Stimulated activated naive CD8-positive, alpha-beta T cell treated with anti-CD3 and anti-CD28 coated beads, Interleukin-15, amount 100 ng/mL, for 72 hours (primary cell): ENCODE measurements around the gene EXOC1L.

Experiments used
- ATAC-seq: fragments of 150-1000 bp; cut with Tn5 transposase; 2 replicates; pipeline ENCODE4 v1.10.0; 2021; ENCODE audit warnings: mild to moderate bottlenecking, moderate library complexity
- DNase-seq, 2 donors: peaks; one replicate each; pipeline ENCODE4 v3.0.0; 2021 to 2022
- H3K27ac Mint-ChIP-seq, 2 donors: one replicate each; pipeline ENCODE4 v1.8.0; 2022; ENCODE audit warnings: mild to moderate bottlenecking in 2 of 2, mixed read lengths in 2 of 2, moderate library complexity in 2 of 2
- H3K27me3 Mint-ChIP-seq: one replicate; pipeline ENCODE4 v1.8.0; 2022; ENCODE audit warnings: mixed read lengths
- H3K4me1 Mint-ChIP-seq: one replicate; pipeline ENCODE4 v1.8.0; 2022; ENCODE audit warnings: mild to moderate bottlenecking, mixed read lengths
- H3K4me3 Mint-ChIP-seq, 2 donors: one replicate each; pipeline ENCODE4 v1.8.0; 2022; ENCODE audit warnings: mild to moderate bottlenecking in 2 of 2, mixed read lengths in 2 of 2, moderate library complexity in 1 of 2
- H3K9me3 Mint-ChIP-seq, 2 donors: one replicate each; pipeline ENCODE4 v1.8.0; 2022; ENCODE audit warnings: mixed read lengths in 2 of 2

Gene EXOC1L

GRCh38 chr4:55819634-55820033 lies at the start of gene EXOC1L:
TSS of gene EXOC1L (plus strand) at chr4:55819790. CDS start at chr4:55820027, 237 bp downstream.
- Mint-ChIP-seq H3K27ac (peak within 1 kb of the TSS in 1 of 2 donors; percentile 11), H3K27me3 (peaks cover 26% of the 10 kb centered on the region), H3K4me1 (peaks cover 7% of the 10 kb centered on the region), H3K9me3 (peaks cover 0 to 5% of the 10 kb centered on the region in 2 donors), H3K4me3 (peak within 1 kb of the TSS; percentile 62 to 64)
- ATAC-seq (no peak), DNase-seq (peak in 1 of 2 donors; percentile 5)

GRCh38 chr4:55770662-55771061 lies 48.9 kb upstream of the EXOC1L start:
- peaks cover 14% of the 10 kb centered on the region for H3K27me3 Mint-ChIP-seq
- H3K4me1 Mint-ChIP-seq = no peaks in the 10 kb centered on the region
- H3K4me3 Mint-ChIP-seq = no peak overlapping the region
- DNase-seq (no peak), ATAC-seq (no peak)
- no peak overlapping the region for H3K27ac Mint-ChIP-seq
- no peaks in the 10 kb centered on the region for H3K9me3 Mint-ChIP-seq

- H3K4me3 Mint-ChIP-seq = no peak overlapping the region
- peaks cover 0 to 6% of the 10 kb centered on the region in 2 donors for H3K9me3 Mint-ChIP-seq
- peaks cover 7% of the 10 kb centered on the region for H3K27me3 Mint-ChIP-seq
- DNase-seq = no peak
- H3K4me1 Mint-ChIP-seq = no peaks in the 10 kb centered on the region
- H3K27ac Mint-ChIP-seq = no peak overlapping the region
- ATAC-seq = no peak
Observed at GRCh38 chr4:55781341-55781740, 38.2 kb upstream of the EXOC1L start.

- Mint-ChIP-seq H3K27ac (no peak overlapping the region), H3K4me3 (no peak overlapping the region), H3K9me3 (peaks cover 0 to 4% of the 10 kb centered on the region in 2 donors), H3K27me3 (peaks cover 7% of the 10 kb centered on the region), H3K4me1 (no peaks in the 10 kb centered on the region)
- DNase-seq = no peak
- no peak for ATAC-seq
Observed at GRCh38 chr4:55781812-55782211, 37.8 kb upstream of the EXOC1L start.

- Mint-ChIP-seq H3K4me1 (no peaks in the 10 kb centered on the region), H3K27me3 (no peaks in the 10 kb centered on the region), H3K9me3 (peaks cover 0 to 4% of the 10 kb centered on the region in 2 donors), H3K4me3 (no peak overlapping the region), H3K27ac (no peak overlapping the region)
- ATAC-seq (no peak), DNase-seq (no peak)
Observed at GRCh38 chr4:55783584-55783983, 36.0 kb upstream of the EXOC1L start.

- Mint-ChIP-seq H3K4me1 (no peaks in the 10 kb centered on the region), H3K4me3 (no peak overlapping the region), H3K27me3 (no peaks in the 10 kb centered on the region), H3K27ac (peak overlapping the region in 1 of 2 donors; percentile 89), H3K9me3 (no peaks in the 10 kb centered on the region)
- ATAC-seq = no peak
- DNase-seq = no peak
Observed at GRCh38 chr4:55784747-55785146, 34.8 kb upstream of the EXOC1L start.

GRCh38 chr4:55791666-55792065 lies 27.9 kb upstream of the EXOC1L start:
- no peak for ATAC-seq

GRCh38 chr4:55793479-55793878 lies 26.1 kb upstream of the EXOC1L start:
- Mint-ChIP-seq H3K27me3 (peaks cover 73% of the 10 kb centered on the region), H3K9me3 (no peaks in the 10 kb centered on the region), H3K27ac (no peak overlapping the region), H3K4me3 (peak overlapping the region; percentile 37 to 40), H3K4me1 (peaks cover 8% of the 10 kb centered on the region)
- ATAC-seq (peak; percentile 61), DNase-seq (no peak)

More at GRCh38 chr4:55791666-55792065, 27.9 kb upstream of the EXOC1L start:
- no peak overlapping the region for H3K4me3 Mint-ChIP-seq
- peaks cover 8% of the 10 kb centered on the region for H3K4me1 Mint-ChIP-seq
- no peaks in the 10 kb centered on the region for H3K9me3 Mint-ChIP-seq
- no peak for DNase-seq
- H3K27me3 Mint-ChIP-seq = peaks cover 57% of the 10 kb centered on the region
- no peak overlapping the region for H3K27ac Mint-ChIP-seq

- Mint-ChIP-seq H3K4me1 (peaks cover 8% of the 10 kb centered on the region), H3K4me3 (no peak overlapping the region), H3K27ac (no peak overlapping the region), H3K27me3 (peaks cover 79% of the 10 kb centered on the region), H3K9me3 (no peaks in the 10 kb centered on the region)
- DNase-seq = no peak
- no peak for ATAC-seq
Observed at GRCh38 chr4:55794053-55794452, 25.5 kb upstream of the EXOC1L start.

GRCh38 chr4:55795341-55795740 lies 24.2 kb upstream of the EXOC1L start:
- no peak for DNase-seq
- Mint-ChIP-seq H3K9me3 (no peaks in the 10 kb centered on the region), H3K4me3 (no peak overlapping the region), H3K27me3 (peaks cover 76% of the 10 kb centered on the region), H3K27ac (no peak overlapping the region), H3K4me1 (peaks cover 8% of the 10 kb centered on the region)
- ATAC-seq = no peak

GRCh38 chr4:55801498-55801897 lies 18.1 kb upstream of the EXOC1L start:
- DNase-seq = no peak
- no peaks in the 10 kb centered on the region for H3K9me3 Mint-ChIP-seq
- ATAC-seq = no peak
- peaks cover 24% of the 10 kb centered on the region for H3K27me3 Mint-ChIP-seq
- H3K4me1 Mint-ChIP-seq = no peaks in the 10 kb centered on the region
- no peak overlapping the region for H3K4me3 Mint-ChIP-seq
- no peak overlapping the region for H3K27ac Mint-ChIP-seq

- H3K4me1 Mint-ChIP-seq = no peaks in the 10 kb centered on the region
- H3K9me3 Mint-ChIP-seq = no peaks in the 10 kb centered on the region
- ATAC-seq (no peak), DNase-seq (no peak)
- no peak overlapping the region for H3K27ac Mint-ChIP-seq
- H3K27me3 Mint-ChIP-seq = no peaks in the 10 kb centered on the region
- no peak overlapping the region for H3K4me3 Mint-ChIP-seq
Observed at GRCh38 chr4:55807556-55807955, 12.0 kb upstream of the EXOC1L start.

GRCh38 chr4:55808186-55808585 lies 11.4 kb upstream of the EXOC1L start:
- Mint-ChIP-seq H3K27me3 (no peaks in the 10 kb centered on the region), H3K4me1 (no peaks in the 10 kb centered on the region), H3K27ac (no peak overlapping the region), H3K4me3 (no peak overlapping the region), H3K9me3 (no peaks in the 10 kb centered on the region)
- ATAC-seq (no peak), DNase-seq (no peak)

- Mint-ChIP-seq H3K4me3 (no peak overlapping the region), H3K27ac (no peak overlapping the region), H3K27me3 (no peaks in the 10 kb centered on the region), H3K4me1 (no peaks in the 10 kb centered on the region), H3K9me3 (no peaks in the 10 kb centered on the region)
- no peak for DNase-seq
- ATAC-seq = no peak
Observed at GRCh38 chr4:55808632-55809031, 11.0 kb upstream of the EXOC1L start.

- Mint-ChIP-seq H3K4me3 (no peak overlapping the region), H3K9me3 (peaks cover 0 to 5% of the 10 kb centered on the region in 2 donors), H3K27me3 (peaks cover 23% of the 10 kb centered on the region), H3K27ac (peak overlapping the region in 1 of 2 donors; percentile 19), H3K4me1 (peaks cover 7% of the 10 kb centered on the region)
- ATAC-seq = no peak
- no peak for DNase-seq
Observed at GRCh38 chr4:55817691-55818090, 1.9 kb upstream of the EXOC1L start.

- Mint-ChIP-seq H3K27ac (no peak overlapping the region), H3K4me1 (peaks cover 7% of the 10 kb centered on the region), H3K4me3 (no peak overlapping the region), H3K27me3 (peaks cover 32% of the 10 kb centered on the region), H3K9me3 (peaks cover 0 to 5% of the 10 kb centered on the region in 2 donors)
- no peak for DNase-seq
- ATAC-seq = no peak
Observed at GRCh38 chr4:55820279-55820678, 689 bp downstream of the EXOC1L start.

- no peaks in the 10 kb centered on the region for H3K9me3 Mint-ChIP-seq
- no peak overlapping the region for H3K4me3 Mint-ChIP-seq
- peaks cover 7% of the 10 kb centered on the region for H3K4me1 Mint-ChIP-seq
- DNase-seq = no peak
- H3K27me3 Mint-ChIP-seq = peaks cover 38% of the 10 kb centered on the region
- H3K27ac Mint-ChIP-seq = no peak overlapping the region
- no peak for ATAC-seq
Observed at GRCh38 chr4:55822329-55822728, 2.7 kb downstream of the EXOC1L start.
